Ovary (tissue), 9 donors: ENCODE measurements around the gene SOX30. TPM values are rescaled to one million over a fixed set of nuclear protein-coding genes. Genes with fewer than 3 reads are reported as not detected.

Experiments used
- DNase-seq, 5 donors: peaks; one replicate each; pipeline ENCODE4 v3.0.0-alpha.2; 2019 to 2020
- H3K27ac ChIP-seq, 2 donors: fragments of 200-600 bp; one replicate each; pipeline versions ENCODE4 v1.5.1 to v1.8.0; 2019 to 2022
- H3K27me3 ChIP-seq: fragments of 200-600 bp; one replicate; pipeline ENCODE4 v1.8.0; 2022
- H3K36me3 ChIP-seq: fragments of 200-600 bp; sonication (generic); one replicate; pipeline ENCODE4 v1.5.1; 2019
- H3K4me1 ChIP-seq: one replicate; pipeline ENCODE4 v1.8.1; 2013; ENCODE audit warnings: mild to moderate bottlenecking, moderate library complexity; ENCODE audit not compliant: insufficient read depth
- H3K4me3 ChIP-seq: fragments of 200-600 bp; sonication (generic); one replicate; pipeline ENCODE4 v1.5.1; 2017
- H3K9me3 ChIP-seq, 2 donors: fragments of 200-600 bp in 1 of 2; sonication (generic) in 1 of 2; one replicate each; pipeline versions ENCODE4 v1.5.1 to v1.8.1; 2013 to 2019; ENCODE audit warnings: mild to moderate bottlenecking in 1 of 2, moderate library complexity in 1 of 2
- EP300 ChIP-seq: sonication (generic); formaldehyde crosslinking; IDR thresholded peaks from one replicate; pipeline ENCODE4 v1.6.1; 2017; ENCODE audit warnings: antibody characterized with exemption
- POLR2A ChIP-seq: fragments of 450-650 bp; IDR thresholded peaks from one replicate; pipeline ENCODE4 v1.6.1; 2017; ENCODE audit warnings: antibody characterized with exemption, mild to moderate bottlenecking, moderate library complexity
- WGBS, 3 donors: extraction: QIAGEN DNeasy Blood & Tissue Kit in 1 of 3; methylation state at CpG; one replicate each; pipeline versions ENCODE4 v1.1.5 to v1.1.7; 2013 to 2017; 5-methylcytosine and 5-hydroxymethylcytosine counted together
- intact Hi-C, 4 donors: fragments of 100-400 bp; cut with DNase I; formaldehyde crosslinking; loops; one replicate each; pipeline versions ENCODE4 v1.11.0 to v1.15.1; 2022 to 2023
- polyA plus RNA-seq, 2 donors: library from polyadenylated mRNA; stranded (reverse); fragments of 200-250 nt in 1 of 2; fragments of 350-450 nt in 1 of 2; fragmentation: Illumina TruSeq in 1 of 2; extraction: RNeasy Lipid Tissue Mini Kit (QIAGEN cat#74804) in 1 of 2; gene quantifications; one replicate each; pipeline ENCODE4 v1.2.3, GENCODE V29; 2013 to 2014
- total RNA-seq, 7 donors: library from RNA; depleted of rRNA in 2 of 7; stranded (reverse); fragments of >200 nt in 2 of 7; fragmentation: NEBNext Ultra II Directional in 3 of 7; extraction: Animal tissue kit (Norgen Biotek cat#: 25700) in 3 of 7; gene quantifications; one replicate each; pipeline versions ENCODE4 v1.1.0 to v1.2.4, GENCODE V29; 2016 to 2023
- TF ChIP-seq, protein P1 (sequence below), 3 donors: fragments of 450-650 bp in 2 of 3; fragments of 200-600 bp in 1 of 3; IDR thresholded peaks; one replicate each; pipeline versions ENCODE4 v1.5.1 to v1.8.0; 2016 to 2022; ENCODE audit warnings: antibody characterized with exemption in 3 of 3, mild to moderate bottlenecking in 1 of 3
- donor health status: DM: no; HTN: no; CAD: no; lungs with moderate emphysema.
- donor health status: DM: no; HTN: no; CAD: no.
- donor health status: Bipolar disorder and iron deficiency.
- donor health status: DM: yes; HTN: yes; CAD: no.
- donor health status: DM: no; HTN: no; CAD: no.
- donor health status: DM: yes; HTN: yes; CAD: no.

Gene SOX30
- total and polyA plus RNA-seq, 9 donors, result 0.11 to 0.15 (median 0.12) TPM; not detected in 4

- WGBS, 3 donors, result 74 to 83% (median 80%) methylated on average over 2 of the region's 2 CpGs
- H3K36me3 ChIP-seq, result no peaks in the 10 kb centered on the region
- H3K4me3 ChIP-seq, result no peak overlapping the region
- intact Hi-C loops, result no loop called here
- H3K4me1 ChIP-seq, result no peaks in the 10 kb centered on the region
- TF ChIP-seq, protein P1, sequence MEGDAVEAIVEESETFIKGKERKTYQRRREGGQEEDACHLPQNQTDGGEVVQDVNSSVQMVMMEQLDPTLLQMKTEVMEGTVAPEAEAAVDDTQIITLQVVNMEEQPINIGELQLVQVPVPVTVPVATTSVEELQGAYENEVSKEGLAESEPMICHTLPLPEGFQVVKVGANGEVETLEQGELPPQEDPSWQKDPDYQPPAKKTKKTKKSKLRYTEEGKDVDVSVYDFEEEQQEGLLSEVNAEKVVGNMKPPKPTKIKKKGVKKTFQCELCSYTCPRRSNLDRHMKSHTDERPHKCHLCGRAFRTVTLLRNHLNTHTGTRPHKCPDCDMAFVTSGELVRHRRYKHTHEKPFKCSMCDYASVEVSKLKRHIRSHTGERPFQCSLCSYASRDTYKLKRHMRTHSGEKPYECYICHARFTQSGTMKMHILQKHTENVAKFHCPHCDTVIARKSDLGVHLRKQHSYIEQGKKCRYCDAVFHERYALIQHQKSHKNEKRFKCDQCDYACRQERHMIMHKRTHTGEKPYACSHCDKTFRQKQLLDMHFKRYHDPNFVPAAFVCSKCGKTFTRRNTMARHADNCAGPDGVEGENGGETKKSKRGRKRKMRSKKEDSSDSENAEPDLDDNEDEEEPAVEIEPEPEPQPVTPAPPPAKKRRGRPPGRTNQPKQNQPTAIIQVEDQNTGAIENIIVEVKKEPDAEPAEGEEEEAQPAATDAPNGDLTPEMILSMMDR (IDR thresholded peaks at IDR 0.05), result no peak
- TF ChIP-seq EP300 (no peak), POLR2A (no peak)
- H3K9me3 ChIP-seq, result no peaks in the 10 kb centered on the region
- H3K27ac ChIP-seq, result no peak overlapping the region
- no peaks in the 10 kb centered on the region for H3K27me3 ChIP-seq
- no peak for DNase-seq
Measured at GRCh38 chr5:157665467-157666070, 13.3 kb upstream of the SOX30 start.

DNA sequence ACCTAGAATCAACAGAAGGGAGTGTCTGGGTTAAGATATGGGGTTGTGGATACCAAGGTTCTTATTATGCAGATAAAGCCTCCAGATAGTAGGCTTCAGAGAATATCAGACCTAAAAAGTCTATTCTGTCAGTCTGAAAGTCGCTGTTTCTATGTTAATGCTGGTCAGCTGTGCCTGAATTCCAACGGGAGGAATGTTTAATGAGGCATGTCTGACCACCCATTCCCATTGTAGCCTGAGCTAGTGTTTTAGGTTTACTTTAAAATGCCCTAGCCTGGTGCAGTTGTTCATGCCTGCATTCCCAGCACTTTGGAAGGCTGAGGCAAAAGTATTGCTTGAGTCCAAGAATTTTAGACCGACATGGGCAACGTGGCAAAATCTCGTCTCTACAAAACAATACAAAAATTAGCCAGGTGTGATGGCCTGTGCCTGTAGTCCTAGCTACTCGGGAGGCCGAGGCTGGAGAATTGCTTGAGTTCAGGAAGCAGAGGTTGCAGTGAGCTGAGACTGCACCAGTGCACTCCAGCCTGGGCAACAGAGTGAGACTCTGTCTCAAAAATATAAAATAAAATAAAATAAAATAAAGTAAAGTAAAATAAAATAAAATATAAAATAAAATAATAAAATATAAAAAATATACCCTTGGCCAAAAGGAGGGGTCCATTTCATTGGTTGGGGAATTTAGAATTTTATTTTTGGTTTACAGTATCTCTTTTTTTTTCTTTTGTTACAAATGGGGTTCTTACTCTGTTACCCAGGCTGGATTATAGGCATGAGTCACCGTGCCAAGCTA lies 7.8 kb upstream of the SOX30 start:
- WGBS, 3 donors, result 85 to 89% (median 89%) methylated on average over 8 of the region's 8 CpGs
- no peak for DNase-seq
- intact Hi-C loops, result no loop called here

GRCh38 chr5:157658893-157659292 lies 6.7 kb upstream of the SOX30 start:
- intact Hi-C loops, result no loop called here
- DNase-seq, result no peak
- no peaks in the 10 kb centered on the region for H3K36me3 ChIP-seq
- H3K4me3 ChIP-seq, result no peak overlapping the region
- TF ChIP-seq EP300 (no peak), POLR2A (no peak)
- TF ChIP-seq, protein P1 (IDR thresholded peaks at IDR 0.05), result no peak
- no peaks in the 10 kb centered on the region for H3K4me1 ChIP-seq
- no peaks in the 10 kb centered on the region for H3K27me3 ChIP-seq
- WGBS, 3 donors, result 70 to 83% (median 73%) methylated on average over 1 of the region's 1 CpG
- H3K27ac ChIP-seq, result no peak overlapping the region
- H3K9me3 ChIP-seq, result no peaks in the 10 kb centered on the region

More for the DNA sequence above, 7.8 kb upstream of the SOX30 start:
- Histone ChIP-seq H3K9me3 (no peaks in the 10 kb centered on the region), H3K4me1 (no peaks in the 10 kb centered on the region), H3K27me3 (no peaks in the 10 kb centered on the region), H3K27ac (no peak overlapping the region), H3K36me3 (no peaks in the 10 kb centered on the region), H3K4me3 (no peak overlapping the region)
- no peak for TF ChIP-seq POLR2A
- TF ChIP-seq, protein P1 (IDR thresholded peaks at IDR 0.05), result no peak
- TF ChIP-seq EP300, result no peak

- no peak for DNase-seq
- 77 to 96% (median 81%) methylated on average over 2 of the region's 2 CpGs for WGBS, 3 donors
- no peaks in the 10 kb centered on the region for H3K36me3 ChIP-seq
- no peak overlapping the region for H3K4me3 ChIP-seq
- TF ChIP-seq, protein P1 (IDR thresholded peaks at IDR 0.05), result no peak
- TF ChIP-seq EP300 (no peak), POLR2A (no peak)
- no peaks in the 10 kb centered on the region for H3K27me3 ChIP-seq
- H3K4me1 ChIP-seq, result no peaks in the 10 kb centered on the region
- no peaks in the 10 kb centered on the region for H3K9me3 ChIP-seq
- intact Hi-C loops, result no loop called here
- no peak overlapping the region for H3K27ac ChIP-seq
Measured at GRCh38 chr5:157657516-157657915, 5.3 kb upstream of the SOX30 start.
